Glomerular visceral epithelial cell (primary cell): ENCODE measurements around the gene ASPSCR1.

ENCODE experiments used
- DNase-seq: peaks from one replicate; pipeline ENCODE4 v3.0.0-alpha.2; 2016; ENCODE audit errors: extremely low spot score

ASPSCR1 gene, protein sequence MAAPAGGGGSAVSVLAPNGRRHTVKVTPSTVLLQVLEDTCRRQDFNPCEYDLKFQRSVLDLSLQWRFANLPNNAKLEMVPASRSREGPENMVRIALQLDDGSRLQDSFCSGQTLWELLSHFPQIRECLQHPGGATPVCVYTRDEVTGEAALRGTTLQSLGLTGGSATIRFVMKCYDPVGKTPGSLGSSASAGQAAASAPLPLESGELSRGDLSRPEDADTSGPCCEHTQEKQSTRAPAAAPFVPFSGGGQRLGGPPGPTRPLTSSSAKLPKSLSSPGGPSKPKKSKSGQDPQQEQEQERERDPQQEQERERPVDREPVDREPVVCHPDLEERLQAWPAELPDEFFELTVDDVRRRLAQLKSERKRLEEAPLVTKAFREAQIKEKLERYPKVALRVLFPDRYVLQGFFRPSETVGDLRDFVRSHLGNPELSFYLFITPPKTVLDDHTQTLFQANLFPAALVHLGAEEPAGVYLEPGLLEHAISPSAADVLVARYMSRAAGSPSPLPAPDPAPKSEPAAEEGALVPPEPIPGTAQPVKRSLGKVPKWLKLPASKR

DNA sequence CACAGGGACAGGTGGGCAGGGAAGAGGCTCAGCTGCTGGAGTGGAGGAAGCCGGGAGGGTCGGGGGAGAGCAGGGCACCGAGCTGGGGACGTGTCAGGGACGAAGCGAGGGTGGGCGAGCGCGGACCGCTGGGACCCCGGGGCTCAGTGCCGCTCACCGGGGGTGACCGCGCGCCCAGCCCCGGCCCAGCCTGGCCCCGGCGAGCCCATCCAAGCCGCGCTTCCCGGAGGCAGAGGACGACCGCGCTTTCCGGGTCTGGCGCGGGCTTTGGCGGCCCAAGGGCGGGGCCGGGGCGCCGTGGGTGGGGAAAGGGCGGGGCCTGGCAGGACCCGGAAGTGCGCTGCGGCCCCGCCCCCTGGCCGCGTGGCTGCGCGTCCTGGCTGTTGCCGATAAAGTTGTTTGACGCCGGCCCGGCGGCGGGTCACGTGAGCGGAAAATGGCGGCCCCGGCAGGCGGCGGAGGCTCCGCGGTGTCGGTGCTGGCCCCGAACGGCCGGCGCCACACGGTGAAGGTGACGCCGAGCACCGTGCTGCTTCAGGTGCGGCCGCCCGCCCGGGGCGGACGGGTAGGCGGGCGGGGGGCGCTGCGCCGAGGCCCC is at the start of gene ASPSCR1:
Gene ASPSCR1, plus strand, starts transcription at position 419 of the 598 bp plus-strand sequence. Its CDS starts 18 bp downstream, at position 437.
- peak; percentile 93 for DNase-seq

DNA sequence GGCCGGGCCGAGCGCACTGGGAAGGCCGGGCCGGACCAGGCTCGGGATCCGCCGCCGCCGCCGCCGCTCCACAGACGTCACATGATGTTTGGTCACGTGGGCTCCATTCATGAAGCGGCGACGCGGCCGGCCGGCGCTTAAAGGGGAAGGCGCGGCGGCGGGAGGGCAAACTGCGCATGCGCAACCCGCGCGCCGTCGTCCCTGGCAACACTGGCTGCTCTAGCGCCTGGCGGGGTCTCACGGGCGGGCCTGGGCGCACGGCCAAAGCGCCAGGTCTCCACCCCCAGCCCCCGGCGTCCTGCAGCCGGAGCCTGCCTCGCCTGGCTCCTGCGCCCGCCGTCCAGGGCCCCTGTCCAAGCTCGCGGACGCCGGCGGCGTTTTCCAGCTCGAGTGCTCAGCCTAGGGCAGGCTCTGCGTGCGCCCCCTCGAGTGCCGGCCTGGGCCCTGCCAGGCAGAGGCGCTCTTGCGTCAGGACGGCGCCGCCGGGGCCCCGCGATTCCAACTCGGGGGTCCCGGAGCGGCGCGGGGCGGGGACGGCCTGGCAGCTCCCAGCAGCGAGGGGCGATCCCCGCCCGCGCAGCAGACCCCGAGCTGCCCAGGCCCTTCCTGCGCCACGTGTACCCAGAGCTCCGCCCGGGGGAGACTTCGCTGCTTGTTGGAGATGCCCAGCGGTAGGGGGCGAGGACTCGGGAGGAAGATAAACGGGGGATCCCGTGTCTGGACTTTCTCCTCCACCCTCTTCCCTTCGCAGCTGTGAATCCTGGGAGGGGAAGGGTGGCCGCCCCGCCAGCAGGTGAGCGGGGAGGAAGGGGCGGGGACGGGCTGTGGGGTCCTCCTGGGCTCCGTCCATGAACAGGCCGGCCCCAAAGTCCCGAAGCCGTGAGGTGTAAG is 49.5 kb upstream of the ASPSCR1 start, which contains the start of gene MAFG:
Gene MAFG, minus strand, starts transcription at position 83 of the 891 bp plus-strand sequence. CDS start 4,550 bp downstream, outside the sequence.
- DNase-seq = peak; percentile 97

DNA sequence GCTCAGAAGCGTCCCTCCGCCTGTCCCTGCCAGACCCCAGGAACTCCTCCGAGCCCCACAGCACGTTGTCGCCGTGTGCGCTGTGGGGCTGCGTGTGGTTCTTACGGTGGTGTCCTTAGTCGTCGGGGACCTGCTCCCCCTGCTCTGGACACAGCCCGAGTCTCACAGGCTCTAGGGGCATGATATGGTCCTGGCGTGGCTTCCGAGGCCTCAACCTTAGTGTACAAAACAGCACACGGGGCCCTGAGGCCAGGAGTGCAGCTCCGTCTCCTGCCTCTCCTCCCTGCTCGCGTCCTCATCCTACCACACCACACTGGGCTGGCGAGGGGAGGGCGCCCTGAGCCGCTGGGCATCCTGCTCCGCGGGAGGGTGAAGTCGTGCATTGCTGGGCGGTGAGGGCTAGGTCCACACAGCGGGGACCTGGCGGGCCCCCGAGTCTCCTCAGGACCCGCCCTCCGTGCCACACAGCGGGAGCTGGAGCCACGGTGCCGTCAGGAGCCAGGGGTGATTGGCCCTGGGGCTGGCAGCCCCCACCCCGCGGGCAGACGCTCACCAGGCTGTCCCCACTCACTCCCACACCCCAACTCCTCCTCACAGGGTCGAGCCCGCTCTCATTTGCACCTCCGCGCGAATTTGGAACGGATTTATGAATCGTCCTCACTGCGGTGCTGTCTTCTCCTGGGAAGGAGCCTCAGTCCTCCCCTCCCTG is 48.7 kb upstream of the ASPSCR1 start:
- DNase-seq = no peak

DNA sequence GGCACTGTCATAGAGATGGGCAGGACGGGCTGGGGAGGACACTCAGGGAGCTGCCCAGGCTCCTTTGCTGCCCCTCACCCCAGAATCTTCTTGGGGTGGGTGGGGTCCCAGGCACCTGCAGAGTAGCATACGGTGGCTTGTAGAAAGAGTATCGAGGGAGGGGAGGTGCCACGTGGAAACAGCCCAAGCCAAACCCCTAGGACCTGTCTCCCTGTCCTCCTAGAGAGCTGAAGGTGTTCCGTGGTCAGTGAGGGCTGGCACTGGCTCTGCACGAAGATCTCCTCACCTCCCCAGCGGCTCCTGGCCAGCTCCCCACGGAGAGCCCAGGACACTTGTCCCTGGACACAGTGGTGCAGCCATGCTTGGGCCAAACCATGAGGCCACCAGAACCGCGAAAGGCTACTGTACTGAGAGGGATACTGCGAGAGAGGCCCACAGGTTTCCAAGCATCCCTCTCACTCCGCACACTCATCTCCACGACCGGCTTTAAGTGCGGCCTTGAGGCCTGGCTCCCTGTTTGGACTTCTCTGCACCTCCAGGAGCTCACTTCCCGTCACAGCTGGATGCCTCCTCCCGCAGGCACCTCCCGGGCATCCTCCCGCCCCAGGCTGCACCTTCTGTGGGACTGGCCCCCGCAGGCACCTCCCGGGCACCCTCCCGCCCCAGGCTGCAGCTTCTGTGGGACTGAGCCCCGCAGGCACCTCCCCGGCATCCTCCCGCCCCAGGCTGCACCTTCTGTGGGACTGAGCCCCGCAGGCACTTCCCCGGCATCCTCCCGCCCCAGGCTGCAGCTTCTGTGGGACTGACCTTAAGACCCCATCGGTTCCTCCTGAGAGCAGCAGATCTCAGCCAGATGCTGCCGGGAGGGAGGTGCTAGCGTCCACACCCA is 47.9 kb upstream of the ASPSCR1 start:
- DNase-seq = no peak

DNA sequence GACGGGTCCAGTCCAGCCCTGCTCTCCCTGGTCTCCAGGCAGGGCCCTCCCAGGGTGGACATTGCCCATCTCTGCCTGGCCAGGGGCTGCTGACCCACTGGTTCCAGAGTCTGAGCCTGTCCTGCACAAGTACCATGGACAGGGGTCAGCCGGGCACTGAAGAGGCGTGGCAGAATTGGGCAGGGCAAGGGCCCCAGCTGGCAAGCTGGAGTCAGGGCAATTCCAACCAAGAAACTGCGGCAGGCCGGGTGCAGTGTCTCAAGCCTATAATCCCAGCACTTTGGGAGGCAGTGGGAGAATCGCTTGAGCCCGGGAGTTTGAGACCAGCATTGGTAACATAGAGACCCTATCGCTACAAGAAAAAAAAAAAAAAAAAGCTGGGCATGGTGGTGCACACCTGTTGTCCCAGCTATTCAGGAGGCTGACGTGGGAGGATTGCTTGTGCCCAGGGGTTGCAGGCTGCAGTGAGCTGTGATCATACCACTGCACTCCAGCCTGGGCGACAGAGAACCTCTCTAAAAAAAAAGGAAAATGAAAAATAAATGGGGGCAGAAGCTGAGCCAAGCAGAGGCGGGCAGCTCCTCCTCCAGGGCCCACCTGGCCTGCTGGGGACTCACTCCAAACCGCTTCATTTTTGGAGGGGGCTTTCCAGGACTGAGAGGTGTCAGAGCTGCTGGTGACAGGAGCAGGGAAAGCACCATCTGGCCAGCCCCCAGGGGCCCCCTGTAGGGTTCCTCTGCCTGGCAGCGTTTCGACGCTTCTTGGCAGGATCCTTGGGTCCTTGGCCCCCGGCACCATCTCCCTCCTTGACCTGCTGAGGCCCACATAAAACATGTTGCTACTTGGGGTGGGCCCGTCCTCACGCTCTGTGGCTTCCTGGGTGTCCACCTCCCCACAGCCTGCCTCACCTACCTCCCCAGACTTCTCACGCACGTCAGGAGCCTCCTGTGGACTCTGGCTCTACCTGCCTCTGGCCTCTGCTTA is 47.0 kb upstream of the ASPSCR1 start:
- DNase-seq = no peak

DNA sequence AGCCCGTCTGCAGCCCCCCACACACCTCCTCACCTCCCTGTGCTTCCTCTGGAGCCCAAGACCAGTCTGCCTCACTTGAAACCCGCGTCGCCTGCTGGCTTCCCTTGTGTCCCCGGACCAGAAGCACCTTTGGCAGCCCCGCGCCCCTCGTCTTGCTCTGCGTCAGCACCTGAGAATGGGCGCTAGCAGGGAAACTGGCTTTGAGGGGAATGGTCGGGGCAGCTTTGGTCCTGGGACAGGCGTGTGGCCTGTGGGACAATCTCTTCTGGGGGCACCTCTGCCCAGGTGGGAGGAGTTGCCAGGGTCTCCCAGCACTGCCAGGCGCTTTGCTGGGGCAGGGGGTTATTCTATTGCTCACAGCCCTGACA is 46.3 kb upstream of the ASPSCR1 start:
- no peak for DNase-seq

DNA sequence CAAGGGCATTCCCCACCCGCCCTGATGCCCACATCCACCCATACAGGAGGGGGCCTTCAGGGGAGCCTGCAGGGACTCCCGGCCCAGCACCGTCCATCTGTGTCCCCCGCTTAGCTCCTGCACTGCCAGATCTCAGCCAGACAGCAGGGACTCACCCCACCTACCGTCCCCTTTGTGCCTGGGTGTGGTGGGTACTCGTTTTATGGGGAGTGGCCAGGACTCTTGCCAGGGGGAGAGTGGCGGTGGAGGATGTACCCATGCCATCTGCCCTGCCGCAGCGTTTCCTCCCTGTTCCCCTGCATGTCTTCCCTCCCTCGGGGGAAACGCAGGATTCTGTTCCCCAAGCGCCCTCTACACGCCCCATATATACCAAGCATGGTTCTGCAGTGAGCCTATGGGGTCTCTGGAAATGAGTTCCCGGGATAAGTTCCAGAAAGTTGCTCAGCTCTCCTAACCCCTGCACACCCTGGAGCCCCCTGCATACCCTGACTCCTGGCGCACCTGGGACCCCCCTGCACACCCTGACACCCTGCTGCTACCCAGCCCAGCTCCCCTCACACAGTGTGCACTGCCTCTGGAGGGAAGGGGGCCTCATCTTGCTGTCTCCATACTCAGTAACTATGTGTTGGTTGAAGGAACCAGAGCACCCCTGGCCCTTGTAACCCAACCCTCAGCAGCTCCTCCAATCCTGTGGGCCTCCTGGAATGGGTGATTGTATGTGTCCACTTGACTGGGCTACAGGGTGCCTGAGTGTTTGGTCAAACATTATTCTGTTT is 45.7 kb upstream of the ASPSCR1 start:
- DNase-seq = no peak

DNA sequence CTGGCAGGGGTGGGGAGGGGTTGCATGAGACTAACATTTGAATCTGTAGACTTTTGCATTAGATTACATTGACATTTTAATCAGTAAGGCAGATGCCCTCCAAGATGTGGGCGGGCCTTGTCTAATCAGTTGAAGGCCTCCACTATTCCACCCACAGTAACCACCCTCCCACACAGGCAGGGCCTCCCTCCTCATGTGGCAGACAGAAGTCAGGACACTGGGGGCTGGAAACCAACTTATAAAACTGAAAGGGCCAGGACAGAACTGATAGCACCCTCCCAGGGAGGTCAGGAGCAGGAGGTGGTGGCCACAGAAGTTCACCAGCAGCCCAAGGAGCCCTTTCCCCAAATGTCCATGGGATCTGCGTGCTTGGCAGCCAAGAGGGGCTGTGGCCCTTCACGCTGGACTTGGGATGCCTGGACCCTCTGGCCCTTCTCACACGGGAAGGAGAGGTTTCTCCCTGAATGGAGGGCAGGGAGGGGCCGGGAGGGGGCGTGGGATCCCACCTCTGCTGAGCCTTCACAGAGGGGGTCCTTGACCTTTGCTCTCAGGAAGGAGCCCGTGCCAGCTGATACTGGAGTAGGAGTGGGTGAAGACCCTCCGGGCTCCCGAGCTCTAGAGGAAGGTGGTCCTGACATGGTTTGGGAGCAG is 45.0 kb upstream of the ASPSCR1 start:
- no peak for DNase-seq

DNA sequence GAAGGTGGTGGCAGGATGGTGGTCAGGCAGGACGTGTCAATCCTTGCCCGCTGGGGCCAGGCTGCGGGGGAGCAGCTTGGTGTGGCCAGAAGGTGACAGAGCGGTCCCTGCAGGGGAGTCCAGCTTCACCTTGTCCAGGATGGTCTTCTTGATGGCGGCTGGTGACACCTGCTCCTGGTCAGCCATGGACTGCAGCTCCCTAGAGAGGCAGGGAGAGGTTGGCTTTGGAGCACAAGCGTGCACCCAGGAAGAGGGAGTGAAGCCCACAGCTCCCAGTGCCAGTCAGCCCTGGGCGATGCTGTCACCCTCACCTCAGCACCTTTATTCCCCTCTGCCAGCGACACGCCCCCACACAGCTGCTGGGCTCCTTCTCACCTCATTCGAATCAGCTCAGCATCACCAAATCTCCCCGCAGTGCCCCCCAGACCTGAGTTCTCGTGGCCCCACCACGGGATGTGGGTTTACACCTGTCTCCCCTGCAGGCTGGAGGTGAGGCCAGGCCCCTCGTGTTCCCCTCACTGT is 44.2 kb upstream of the ASPSCR1 start:
- DNase-seq = no peak

DNA sequence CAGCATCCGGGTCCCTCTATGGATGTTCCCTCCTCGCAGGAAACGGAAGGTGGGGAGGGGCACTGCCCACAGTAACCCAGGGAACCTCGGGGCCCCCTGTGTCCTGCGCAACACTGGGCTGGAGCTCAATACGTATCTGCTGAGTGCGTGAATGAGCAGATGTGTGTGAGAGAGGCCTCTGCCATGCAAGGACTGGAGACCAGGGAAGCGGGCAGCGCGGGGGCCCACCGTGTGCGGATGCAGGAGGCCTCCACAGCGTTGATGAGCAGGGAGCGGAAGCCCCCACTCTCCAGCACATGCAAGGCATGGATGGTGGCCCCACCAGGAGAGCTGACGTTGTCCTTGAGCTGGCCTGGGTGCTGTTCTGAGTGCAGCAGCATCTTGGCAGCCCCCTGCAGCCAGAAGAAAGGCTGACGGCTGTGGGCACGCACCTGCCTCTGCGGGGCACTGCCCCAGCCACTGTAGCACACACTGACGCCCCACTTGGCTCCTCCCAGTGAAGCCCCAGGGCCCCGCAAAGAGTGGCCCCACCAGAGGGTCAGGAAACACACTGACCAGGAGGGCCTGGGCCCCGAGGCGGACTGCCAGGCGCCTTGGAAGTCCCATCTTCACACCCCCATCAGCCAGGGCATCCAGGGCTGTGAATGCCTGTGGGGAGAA is 43.2 kb upstream of the ASPSCR1 start:
- DNase-seq = no peak

DNA sequence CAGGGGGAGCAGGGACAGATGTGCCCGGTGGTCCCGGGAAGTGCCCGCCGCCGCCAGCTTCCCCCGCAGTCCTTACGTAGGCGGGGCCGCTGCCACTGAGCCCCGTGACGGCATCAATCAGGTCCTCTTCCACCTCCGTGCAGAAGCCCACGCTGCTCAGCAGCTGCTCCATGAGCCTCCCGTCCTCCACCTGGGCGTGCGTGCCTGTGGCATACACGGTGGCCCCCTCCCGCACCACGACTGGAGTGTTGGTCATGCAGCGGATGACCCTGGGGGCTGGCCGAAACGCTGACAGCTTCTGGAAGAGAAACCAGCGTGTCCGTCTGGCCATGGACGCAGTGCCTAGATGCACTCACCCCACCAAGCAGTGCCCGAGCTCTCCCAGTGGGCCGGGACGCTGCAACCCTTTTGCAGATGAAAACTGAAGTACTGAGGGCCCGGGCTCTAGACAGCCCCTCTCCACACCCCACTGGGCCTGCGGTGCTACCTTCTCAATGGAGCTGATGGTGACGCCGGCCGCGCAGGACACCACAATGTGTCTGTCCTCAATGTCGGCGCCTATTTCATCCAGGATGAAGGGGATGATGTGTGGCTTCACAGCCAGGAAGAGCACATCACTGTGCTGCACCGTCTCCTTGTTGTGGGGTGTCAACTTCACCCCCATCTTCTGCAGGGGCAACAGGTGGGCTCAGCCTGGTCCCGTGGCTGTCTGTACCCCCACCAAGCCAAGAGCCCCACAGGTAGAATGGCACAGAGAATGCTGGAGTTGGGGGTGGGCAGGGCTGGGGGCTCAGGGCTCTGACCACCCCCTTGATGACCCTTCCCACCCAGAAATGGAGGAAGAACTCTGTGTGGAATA is 42.4 kb upstream of the ASPSCR1 start:
- DNase-seq = no peak

DNA sequence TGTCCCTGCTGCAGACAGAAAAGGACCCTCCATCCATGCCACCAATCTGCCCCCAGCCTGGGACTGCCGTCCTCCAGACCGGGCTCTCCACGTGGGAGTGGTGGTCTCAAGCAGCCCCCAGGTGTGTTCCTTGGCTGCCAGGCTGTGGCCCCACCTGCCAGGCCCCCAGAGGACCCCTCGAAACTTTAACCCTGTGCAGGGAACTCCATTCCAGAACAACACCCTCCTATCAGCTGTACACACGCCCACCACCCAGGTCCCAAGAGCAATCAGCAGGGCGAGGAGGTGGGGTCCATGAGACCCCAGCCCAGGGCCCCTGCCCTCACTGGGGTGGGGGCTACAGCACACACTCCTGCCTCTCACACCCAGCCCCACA is 41.7 kb upstream of the ASPSCR1 start:
- DNase-seq = no peak

DNA sequence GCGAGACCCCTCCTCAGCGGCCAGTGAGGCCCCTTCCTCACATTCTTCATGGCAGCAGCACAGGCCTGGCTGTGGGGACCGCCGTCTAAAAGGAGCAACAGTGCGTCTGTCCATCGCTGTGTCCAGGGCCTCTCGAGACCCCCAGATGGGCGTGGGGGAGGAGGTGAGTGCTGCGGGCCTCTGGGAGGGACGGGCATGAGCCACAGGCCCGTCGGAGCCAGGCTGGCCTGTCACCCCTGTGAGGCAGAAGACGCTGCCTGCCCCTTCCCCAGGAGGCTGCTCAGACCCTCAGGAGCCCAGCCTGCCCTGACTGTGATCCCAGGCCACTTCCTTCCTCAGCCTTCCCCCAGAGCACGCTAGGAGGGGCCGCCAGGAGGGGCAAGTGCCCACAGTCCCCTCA is 38.2 kb upstream of the ASPSCR1 start:
- no peak for DNase-seq

DNA sequence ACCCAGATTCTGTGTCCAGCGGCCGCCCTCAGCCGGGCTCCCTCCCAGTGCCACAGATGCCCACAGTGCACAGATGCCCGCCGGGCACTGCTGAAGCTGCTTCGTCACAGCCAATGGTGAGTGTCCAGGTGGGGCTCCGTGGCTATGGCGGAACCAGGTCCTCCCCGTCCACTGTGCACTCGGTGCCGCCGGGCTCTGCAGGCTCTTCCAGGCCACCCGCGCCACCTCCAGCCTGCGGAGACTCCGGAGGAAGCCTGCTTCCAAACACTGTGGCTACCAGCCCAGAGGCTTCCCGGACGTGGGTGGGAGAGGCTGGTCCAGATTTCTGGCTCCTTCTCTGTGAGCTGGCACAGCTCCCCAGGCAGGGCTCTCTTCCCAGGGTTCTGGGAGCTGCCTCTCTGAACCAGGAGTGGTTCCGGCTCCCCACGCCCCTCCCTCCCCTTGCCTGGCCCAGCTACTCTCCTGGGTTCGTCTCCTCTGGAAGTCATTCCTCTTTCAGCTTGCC is 37.5 kb upstream of the ASPSCR1 start:
- DNase-seq = no peak

DNA sequence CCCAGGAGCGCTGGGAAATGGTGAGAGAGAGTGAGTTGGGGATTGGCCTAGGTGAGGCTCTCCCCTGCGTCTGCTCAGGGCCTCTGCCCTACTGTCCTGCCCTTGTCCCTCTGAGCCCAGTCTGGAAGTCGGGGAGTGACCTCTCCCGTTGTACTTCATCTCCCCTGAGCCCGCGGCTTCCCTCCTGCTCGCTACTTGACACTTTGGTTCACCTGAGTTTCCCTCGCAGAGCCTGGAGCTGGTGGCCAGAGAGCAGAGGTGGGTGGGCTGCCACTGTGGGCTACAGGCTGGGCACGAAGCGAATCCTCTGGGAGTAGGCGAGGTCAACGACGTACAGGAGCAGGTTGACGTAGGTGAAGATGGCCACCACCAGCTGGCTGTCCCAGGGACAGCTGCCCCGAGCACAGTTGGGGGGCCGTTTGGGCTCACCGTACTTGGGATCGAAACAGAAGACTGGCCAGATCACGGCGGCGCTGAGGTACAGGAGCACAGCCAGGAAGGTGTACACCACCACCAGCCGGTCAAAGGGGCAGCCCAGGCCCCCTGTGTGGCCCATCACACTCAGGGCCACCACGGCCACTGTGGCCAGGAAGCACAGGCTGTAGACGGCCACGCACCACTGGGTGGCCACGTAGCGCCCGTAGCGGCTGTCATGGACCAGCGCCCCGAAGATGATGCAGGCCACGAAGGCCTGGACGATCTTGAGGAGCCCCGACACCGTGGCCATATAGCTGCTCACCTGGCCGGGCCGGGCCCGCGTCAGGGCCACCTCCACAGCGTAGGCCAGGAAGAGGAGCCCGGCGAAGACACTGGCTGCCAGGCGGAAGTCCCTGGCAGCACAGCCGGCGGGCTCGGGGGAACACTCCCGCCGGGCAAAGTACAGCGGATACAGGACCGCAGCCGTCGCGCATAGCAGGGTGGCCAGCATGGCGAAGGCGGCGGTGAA is 36.6 kb upstream of the ASPSCR1 start:
- DNase-seq = no peak
